Neural progenitor cell (in vitro differentiated cells): ENCODE measurements around the gene NR2C2.

Experiments used
- EZH2 ChIP-seq: fragments of 200-600 bp; sonication (generic); IDR thresholded peaks from 2 replicates; pipeline ENCODE4 v1.6.1; 2017; ENCODE audit warnings: antibody characterized with exemption, mild to moderate bottlenecking, moderate library complexity
- TF ChIP-seq, protein P1 (sequence below): fragments of 200-600 bp; sonication (generic); IDR thresholded peaks from 2 replicates; pipeline ENCODE4 v1.5.1; 2017; ENCODE audit warnings: antibody characterized with exemption, mild to moderate bottlenecking

DNA sequence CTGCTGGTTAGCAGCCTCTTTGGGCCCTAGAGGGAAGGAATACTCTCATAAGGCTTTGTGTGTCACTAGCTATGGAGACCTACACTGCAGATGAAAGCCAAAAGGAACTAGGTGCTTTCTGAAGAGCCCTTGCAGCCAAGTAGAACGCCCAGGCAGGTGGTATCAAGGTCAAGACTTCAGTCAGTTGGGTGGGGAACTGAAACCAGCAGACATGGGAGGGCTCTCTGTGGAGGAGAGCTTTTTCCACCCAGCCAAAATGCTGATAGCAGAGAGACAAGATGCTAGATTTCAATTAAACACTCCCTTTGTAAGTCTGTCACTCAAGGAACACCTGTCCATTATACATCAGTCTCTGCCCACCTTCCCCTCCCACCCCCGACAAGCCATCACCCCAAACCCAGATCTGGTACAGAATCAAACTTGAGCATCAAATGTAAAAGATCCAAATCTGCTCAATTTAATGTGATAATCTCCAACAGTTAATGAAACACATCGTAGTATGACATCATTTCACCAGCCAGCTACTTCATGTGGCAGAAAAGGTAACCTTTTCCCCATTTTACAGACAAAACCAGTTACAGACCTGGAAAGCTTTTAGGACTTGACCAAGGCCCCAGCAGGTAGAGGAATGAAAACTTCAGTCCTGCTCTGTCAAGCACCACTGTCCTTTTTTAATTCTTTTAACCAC lies 103.2 kb downstream of the NR2C2 start:
- TF ChIP-seq, protein P1, sequence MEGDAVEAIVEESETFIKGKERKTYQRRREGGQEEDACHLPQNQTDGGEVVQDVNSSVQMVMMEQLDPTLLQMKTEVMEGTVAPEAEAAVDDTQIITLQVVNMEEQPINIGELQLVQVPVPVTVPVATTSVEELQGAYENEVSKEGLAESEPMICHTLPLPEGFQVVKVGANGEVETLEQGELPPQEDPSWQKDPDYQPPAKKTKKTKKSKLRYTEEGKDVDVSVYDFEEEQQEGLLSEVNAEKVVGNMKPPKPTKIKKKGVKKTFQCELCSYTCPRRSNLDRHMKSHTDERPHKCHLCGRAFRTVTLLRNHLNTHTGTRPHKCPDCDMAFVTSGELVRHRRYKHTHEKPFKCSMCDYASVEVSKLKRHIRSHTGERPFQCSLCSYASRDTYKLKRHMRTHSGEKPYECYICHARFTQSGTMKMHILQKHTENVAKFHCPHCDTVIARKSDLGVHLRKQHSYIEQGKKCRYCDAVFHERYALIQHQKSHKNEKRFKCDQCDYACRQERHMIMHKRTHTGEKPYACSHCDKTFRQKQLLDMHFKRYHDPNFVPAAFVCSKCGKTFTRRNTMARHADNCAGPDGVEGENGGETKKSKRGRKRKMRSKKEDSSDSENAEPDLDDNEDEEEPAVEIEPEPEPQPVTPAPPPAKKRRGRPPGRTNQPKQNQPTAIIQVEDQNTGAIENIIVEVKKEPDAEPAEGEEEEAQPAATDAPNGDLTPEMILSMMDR: no peak
- no peak for TF ChIP-seq EZH2
